NCI-H1105 (cell line): ENCODE measurements around the gene TEX44.

Source experiments
- DNase-seq: peaks from one replicate; lab custom pipeline; 2025; lab: John Stamatoyannopoulos, UW

Gene TEX44

DNA sequence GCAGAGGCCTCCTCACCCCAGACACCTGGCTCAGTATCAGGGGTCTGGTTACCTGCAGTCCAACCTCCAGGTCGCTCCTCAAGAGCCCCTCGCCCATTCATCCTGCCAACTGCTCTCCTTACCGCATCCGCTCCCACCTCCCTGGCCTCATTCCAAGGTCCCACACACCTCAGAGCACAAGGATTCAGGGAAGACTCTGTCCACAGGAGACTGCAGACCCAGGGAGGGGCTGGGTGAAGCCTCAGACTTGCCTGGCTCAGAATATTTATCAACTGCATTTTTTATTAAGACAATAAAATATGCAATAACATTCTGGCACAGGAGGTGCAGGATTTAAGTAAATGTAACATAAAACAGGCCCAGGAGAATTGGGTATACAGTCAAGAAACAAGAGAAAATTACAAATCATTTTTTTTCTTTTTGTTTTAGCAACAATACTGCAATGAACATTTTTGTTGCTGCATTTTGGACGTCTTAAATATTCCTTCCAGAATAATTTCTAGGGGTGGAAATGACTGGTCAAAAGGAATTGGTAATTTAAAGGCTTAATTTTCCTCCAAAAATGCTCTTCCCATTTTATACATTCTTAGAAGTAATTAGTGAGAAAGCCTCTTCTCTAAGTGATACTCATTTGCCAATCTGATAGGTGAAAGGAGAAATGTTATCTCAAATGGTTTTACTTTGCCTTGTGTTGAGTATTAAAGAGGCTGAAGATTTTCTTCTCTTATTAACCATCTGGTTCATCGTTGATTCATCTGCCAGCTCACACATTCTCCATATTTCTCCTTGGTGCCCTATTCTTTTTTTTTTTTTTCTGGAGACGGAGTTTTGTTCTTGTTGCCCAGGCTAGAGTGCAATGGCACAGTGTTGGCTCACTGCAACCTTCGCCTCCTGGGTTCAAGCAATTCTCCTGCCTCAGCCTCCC, 42.5 kb downstream of the TEX44 start:
- no peak for DNase-seq

GRCh38 chr2:231640241-231640640, 47.6 kb downstream of the TEX44 start:
- DNase-seq, result no peak

- DNase-seq, result no peak
Measured at GRCh38 chr2:231640641-231641111, 48.0 kb downstream of the TEX44 start.

GRCh38 chr2:231642631-231643494, 50.2 kb downstream of the TEX44 start:
- no peak for DNase-seq

DNA sequence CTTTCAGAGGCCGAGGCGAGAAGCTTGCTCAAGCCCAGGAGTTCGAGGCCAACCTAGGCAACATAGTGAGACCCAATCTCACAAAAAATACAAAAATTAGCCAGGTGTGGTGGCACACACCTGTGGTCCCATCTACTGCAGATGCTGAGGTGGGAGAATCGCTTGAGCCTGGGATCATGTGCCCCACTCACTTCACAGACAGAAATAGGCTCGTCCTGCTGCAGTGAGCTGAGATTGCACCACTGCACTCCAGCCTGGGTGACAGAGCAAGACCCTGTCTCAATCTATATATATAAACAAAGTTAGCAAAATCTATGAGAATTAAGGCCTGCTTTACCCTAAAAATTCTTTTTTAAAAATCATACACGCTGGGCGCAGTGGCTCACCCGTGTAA, 50.8 kb downstream of the TEX44 start:
- no peak for DNase-seq
